CD4-positive, alpha-beta T cell (primary cell): Measurements from ENCODE around the gene KCNN4. TPM values are rescaled to one million over a fixed set of nuclear protein-coding genes. Genes with fewer than 3 reads are reported as not detected.

Experiments
- ATAC-seq: fragments of 200-7000 bp; cut with Tn5 transposase; one replicate; pipeline ENCODE4 v1.10.0; 2022; ENCODE audit warnings: mild to moderate bottlenecking; ENCODE audit not compliant: poor library complexity
- CTCF ChIA-PET: fragments of 350-600 bp; sonication (Branson Sonifier 250); formaldehyde crosslinking; loops from one replicate; lab custom pipeline; 2021; ENCODE audit warnings: antibody characterized with exemption, inconsistent platforms; lab: Charles Lee
- POLR2A ChIA-PET: fragments of 350-600 bp; sonication (Branson Sonifier 250); formaldehyde crosslinking; loops from one replicate; lab custom pipeline; 2021; ENCODE audit warnings: antibody characterized with exemption, inconsistent platforms; lab: Charles Lee
- DNase-seq, 14 experiments: peaks; one replicate each; pipeline ENCODE4 v3.0.0-alpha.2; 2013 to 2020; ENCODE audit warnings: mixed read lengths in 2 of 14
- H3K27ac ChIP-seq, 2 donors: one replicate each; pipeline versions ENCODE4 v1.5.1 to v1.7.0; 2013; ENCODE audit warnings: low read length in 2 of 2, low read depth in 1 of 2, mild to moderate bottlenecking in 1 of 2
- H3K27me3 ChIP-seq, 2 experiments: 1 replicate in 1 of 2; 2 replicates in 1 of 2; pipeline versions ENCODE4 v1.6.1 to v1.7.0; 2013; ENCODE audit warnings: low read length in 2 of 2, control low read depth in 1 of 2, mild to moderate bottlenecking in 1 of 2, moderate library complexity in 1 of 2; ENCODE audit not compliant: insufficient read depth in 2 of 2, control insufficient read depth in 1 of 2
- H3K36me3 ChIP-seq: one replicate; pipeline ENCODE4 v1.6.1; 2013; ENCODE audit warnings: low read length, control low read depth; ENCODE audit not compliant: insufficient read depth
- H3K4me1 ChIP-seq: one replicate; pipeline ENCODE4 v1.6.1; 2013; ENCODE audit warnings: low read length, control low read depth; ENCODE audit not compliant: insufficient read depth
- H3K4me3 ChIP-seq: one replicate; pipeline ENCODE4 v1.5.1; 2013; ENCODE audit warnings: mild to moderate bottlenecking, low read length, moderate library complexity
- H3K9me3 ChIP-seq, 2 experiments: 1 replicate in 1 of 2; 2 replicates in 1 of 2; pipeline versions ENCODE4 v1.6.1 to v1.7.0; 2013; ENCODE audit warnings: low read length in 2 of 2, mild to moderate bottlenecking in 2 of 2, control low read depth in 1 of 2, moderate library complexity in 1 of 2; ENCODE audit not compliant: control insufficient read depth in 1 of 2, insufficient read depth in 1 of 2
- H3K27ac Mint-ChIP-seq: one replicate; pipeline ENCODE4 v1.8.0; 2020; ENCODE audit warnings: mixed read lengths
- H3K27me3 Mint-ChIP-seq: one replicate; pipeline ENCODE4 v1.8.0; 2021; ENCODE audit warnings: mixed read lengths
- H3K36me3 Mint-ChIP-seq: one replicate; pipeline ENCODE4 v1.8.0; 2021; ENCODE audit warnings: low read depth, mixed read lengths
- H3K4me1 Mint-ChIP-seq: one replicate; pipeline ENCODE4 v1.8.0; 2021; ENCODE audit warnings: low read depth, mixed read lengths
- H3K4me3 Mint-ChIP-seq: one replicate; pipeline ENCODE4 v1.8.0; 2020; ENCODE audit warnings: mild to moderate bottlenecking, mixed read lengths
- H3K9me3 Mint-ChIP-seq: one replicate; pipeline ENCODE4 v1.8.0; 2020; ENCODE audit warnings: mixed read lengths
- CTCF ChIP-seq: fragments of 200-600 bp; IDR thresholded peaks from one replicate; pipeline ENCODE4 v1.8.0; 2022; ENCODE audit warnings: antibody characterized with exemption, mild to moderate bottlenecking
- intact Hi-C, 2 experiments: fragments of 100-400 bp; cut with DNase I in 1 of 2; cut with micrococcal nuclease in 1 of 2; formaldehyde crosslinking; loops; one replicate each; pipeline versions ENCODE4 v1.15.1 to v1.9.0; 2023 to 2025; cut with DNase I, micrococcal nuclease
- total RNA-seq, 174 experiments: library from RNA in 2 of 174; stranded (reverse) in 2 of 174; gene quantifications; one replicate each; pipeline ENCODE4 v1.2.3 and lab custom pipeline; 2021 to 2026

The KCNN4 gene
- total RNA-seq, 2 experiments from 2014 or later: 9.7 to 10.4 TPM

DNA sequence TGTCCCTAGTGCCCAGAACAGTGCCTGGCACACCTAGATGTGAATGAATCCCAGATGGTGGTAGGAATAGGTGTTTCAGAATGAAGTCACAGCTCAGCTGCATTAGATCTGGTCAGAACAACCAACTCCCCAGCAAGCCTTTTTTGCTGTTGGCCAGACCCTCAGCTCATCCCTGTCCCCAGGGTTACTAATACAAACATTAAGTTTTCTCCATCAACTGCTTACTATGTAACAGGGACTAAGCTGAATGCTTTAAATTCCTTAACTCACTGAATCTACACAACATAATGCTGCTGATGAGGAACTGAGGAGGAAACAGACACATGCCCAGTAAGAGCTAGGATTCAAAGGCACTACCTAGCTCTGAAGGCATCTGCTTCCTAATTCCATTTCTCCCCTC is 44.8 kb downstream of the KCNN4 start:
- no peak for DNase-seq
- intact Hi-C loops: no loop called here
- no peak overlapping the region for H3K27ac ChIP-seq
- no peak overlapping the region for H3K4me3 ChIP-seq
- no peaks in the 10 kb centered on the region for H3K9me3 Mint-ChIP-seq
- no peak overlapping the region for H3K4me3 Mint-ChIP-seq
- no peaks in the 10 kb centered on the region for H3K9me3 ChIP-seq
- ChIA-PET CTCF (interaction anchor here (1.9 kb wide), 1 partner anchor 9 kb away, joined by 7 read pairs; no protein-coding TSS in a partner anchor), POLR2A (interaction anchor here (0.7 kb wide), 1 partner anchor 10 kb away, joined by 3 read pairs; no protein-coding TSS in a partner anchor)
- no peaks in the 10 kb centered on the region for H3K4me1 Mint-ChIP-seq
- peaks cover 91% of the 10 kb centered on the region for H3K36me3 ChIP-seq
- H3K27me3 Mint-ChIP-seq: no peaks in the 10 kb centered on the region
- H3K36me3 Mint-ChIP-seq: peaks cover 91% of the 10 kb centered on the region
- ATAC-seq: no peak
- no peaks in the 10 kb centered on the region for H3K27me3 ChIP-seq
- peaks cover 6% of the 10 kb centered on the region for H3K4me1 ChIP-seq
- H3K27ac Mint-ChIP-seq: no peak overlapping the region
- no peak for TF ChIP-seq CTCF

DNA sequence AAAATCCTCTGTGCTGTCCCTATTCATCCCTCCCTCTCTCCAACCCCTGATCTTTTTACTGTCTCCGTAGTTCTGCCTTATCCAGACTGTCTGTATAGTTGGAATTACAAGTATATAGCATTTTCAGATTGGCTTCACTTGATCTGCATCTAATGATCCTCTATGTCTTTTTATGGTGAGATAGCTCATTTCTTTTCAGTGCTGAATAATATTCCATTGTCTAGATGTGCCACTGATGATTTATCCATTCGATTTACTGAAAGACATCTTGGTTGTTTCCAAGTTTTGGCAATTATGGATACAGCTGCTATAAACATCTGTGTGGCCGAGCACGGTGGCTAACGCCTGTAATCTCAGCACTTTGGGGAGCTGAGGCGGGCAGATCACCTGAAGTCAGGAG is 45.8 kb downstream of the KCNN4 start:
- TF ChIP-seq CTCF: no peak
- no peaks in the 10 kb centered on the region for H3K27me3 ChIP-seq
- intact Hi-C loops: no loop called here
- CTCF ChIA-PET: interaction anchor here (1.9 kb wide), 1 partner anchor 10 kb away, joined by 7 read pairs; no protein-coding TSS in a partner anchor
- Mint-ChIP-seq H3K27me3 (no peaks in the 10 kb centered on the region), H3K4me1 (no peaks in the 10 kb centered on the region), H3K27ac (no peak overlapping the region), H3K36me3 (peaks cover 91% of the 10 kb centered on the region), H3K4me3 (no peak overlapping the region), H3K9me3 (no peaks in the 10 kb centered on the region)
- no peak overlapping the region for H3K27ac ChIP-seq
- no peak overlapping the region for H3K4me3 ChIP-seq
- DNase-seq (no peak), ATAC-seq (no peak)
- H3K9me3 ChIP-seq: no peaks in the 10 kb centered on the region
- peaks cover 88% of the 10 kb centered on the region for H3K36me3 ChIP-seq
- peaks cover 3% of the 10 kb centered on the region for H3K4me1 ChIP-seq
- POLR2A ChIA-PET: no interaction called here

GRCh38 chr19:43731846-43732245 is 48.9 kb downstream of the KCNN4 start:
- Histone ChIP-seq H3K36me3 (peaks cover 75% of the 10 kb centered on the region), H3K27me3 (no peaks in the 10 kb centered on the region), H3K4me1 (no peaks in the 10 kb centered on the region), H3K27ac (no peak overlapping the region), H3K4me3 (no peak overlapping the region), H3K9me3 (no peaks in the 10 kb centered on the region)
- H3K36me3 Mint-ChIP-seq: peaks cover 83% of the 10 kb centered on the region
- DNase-seq (no peak), ATAC-seq (no peak)
- H3K4me3 Mint-ChIP-seq: no peak overlapping the region
- POLR2A ChIA-PET: no interaction called here
- intact Hi-C loops: no loop called here
- H3K9me3 Mint-ChIP-seq: no peaks in the 10 kb centered on the region
- H3K4me1 Mint-ChIP-seq: no peaks in the 10 kb centered on the region
- H3K27ac Mint-ChIP-seq: peak overlapping the region; percentile 49
- TF ChIP-seq CTCF: no peak
- no peaks in the 10 kb centered on the region for H3K27me3 Mint-ChIP-seq
- CTCF ChIA-PET: no interaction called here
